ENCODE data around the gene HNF1A.

DNA sequence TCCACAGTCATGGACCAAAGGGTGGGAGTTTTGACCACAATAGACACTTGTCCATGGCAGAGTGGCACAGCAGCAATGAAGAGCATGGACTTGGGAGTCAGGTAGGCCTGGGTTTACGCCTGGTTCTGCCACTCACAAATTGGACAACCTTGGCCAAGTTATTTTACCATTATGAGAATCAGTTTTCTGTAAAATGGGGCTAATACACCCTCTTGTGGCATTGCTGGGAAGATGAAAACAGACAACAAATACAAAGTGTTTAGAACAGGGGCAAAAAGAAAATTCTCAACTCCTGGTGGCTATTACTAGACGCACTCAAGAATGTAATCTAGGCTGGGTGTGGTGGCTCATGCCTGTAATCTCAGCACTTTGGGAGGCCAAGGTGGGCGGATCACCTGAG, 35.4 kb downstream of the HNF1A start:
- TF ChIP-seq, protein P1, sequence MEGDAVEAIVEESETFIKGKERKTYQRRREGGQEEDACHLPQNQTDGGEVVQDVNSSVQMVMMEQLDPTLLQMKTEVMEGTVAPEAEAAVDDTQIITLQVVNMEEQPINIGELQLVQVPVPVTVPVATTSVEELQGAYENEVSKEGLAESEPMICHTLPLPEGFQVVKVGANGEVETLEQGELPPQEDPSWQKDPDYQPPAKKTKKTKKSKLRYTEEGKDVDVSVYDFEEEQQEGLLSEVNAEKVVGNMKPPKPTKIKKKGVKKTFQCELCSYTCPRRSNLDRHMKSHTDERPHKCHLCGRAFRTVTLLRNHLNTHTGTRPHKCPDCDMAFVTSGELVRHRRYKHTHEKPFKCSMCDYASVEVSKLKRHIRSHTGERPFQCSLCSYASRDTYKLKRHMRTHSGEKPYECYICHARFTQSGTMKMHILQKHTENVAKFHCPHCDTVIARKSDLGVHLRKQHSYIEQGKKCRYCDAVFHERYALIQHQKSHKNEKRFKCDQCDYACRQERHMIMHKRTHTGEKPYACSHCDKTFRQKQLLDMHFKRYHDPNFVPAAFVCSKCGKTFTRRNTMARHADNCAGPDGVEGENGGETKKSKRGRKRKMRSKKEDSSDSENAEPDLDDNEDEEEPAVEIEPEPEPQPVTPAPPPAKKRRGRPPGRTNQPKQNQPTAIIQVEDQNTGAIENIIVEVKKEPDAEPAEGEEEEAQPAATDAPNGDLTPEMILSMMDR (IDR thresholded peaks at IDR 0.05; ENCODE audit: poor library complexity, severe bottlenecking): peak; percentile 26
- TF ChIP-seq POLR2AphosphoS5 (IDR thresholded peaks at IDR 0.05) (no peak), EZH2 (IDR thresholded peaks at IDR 0.05; ENCODE audit: borderline replicate concordance, insufficient read depth, low read length, poor library complexity, severe bottlenecking) (no peak), TAF1 (IDR thresholded peaks at IDR 0.05; ENCODE audit: low read depth) (no peak), EP300 (conservative IDR thresholded peaks at IDR 0.05; ENCODE audit: poor library complexity, severe bottlenecking) (no peak), MXI1 (conservative IDR thresholded peaks at IDR 0.05; ENCODE audit: poor library complexity, severe bottlenecking) (no peak), RAD21 (conservative IDR thresholded peaks at IDR 0.05) (no peak)
- TF ChIP-seq, protein P2, sequence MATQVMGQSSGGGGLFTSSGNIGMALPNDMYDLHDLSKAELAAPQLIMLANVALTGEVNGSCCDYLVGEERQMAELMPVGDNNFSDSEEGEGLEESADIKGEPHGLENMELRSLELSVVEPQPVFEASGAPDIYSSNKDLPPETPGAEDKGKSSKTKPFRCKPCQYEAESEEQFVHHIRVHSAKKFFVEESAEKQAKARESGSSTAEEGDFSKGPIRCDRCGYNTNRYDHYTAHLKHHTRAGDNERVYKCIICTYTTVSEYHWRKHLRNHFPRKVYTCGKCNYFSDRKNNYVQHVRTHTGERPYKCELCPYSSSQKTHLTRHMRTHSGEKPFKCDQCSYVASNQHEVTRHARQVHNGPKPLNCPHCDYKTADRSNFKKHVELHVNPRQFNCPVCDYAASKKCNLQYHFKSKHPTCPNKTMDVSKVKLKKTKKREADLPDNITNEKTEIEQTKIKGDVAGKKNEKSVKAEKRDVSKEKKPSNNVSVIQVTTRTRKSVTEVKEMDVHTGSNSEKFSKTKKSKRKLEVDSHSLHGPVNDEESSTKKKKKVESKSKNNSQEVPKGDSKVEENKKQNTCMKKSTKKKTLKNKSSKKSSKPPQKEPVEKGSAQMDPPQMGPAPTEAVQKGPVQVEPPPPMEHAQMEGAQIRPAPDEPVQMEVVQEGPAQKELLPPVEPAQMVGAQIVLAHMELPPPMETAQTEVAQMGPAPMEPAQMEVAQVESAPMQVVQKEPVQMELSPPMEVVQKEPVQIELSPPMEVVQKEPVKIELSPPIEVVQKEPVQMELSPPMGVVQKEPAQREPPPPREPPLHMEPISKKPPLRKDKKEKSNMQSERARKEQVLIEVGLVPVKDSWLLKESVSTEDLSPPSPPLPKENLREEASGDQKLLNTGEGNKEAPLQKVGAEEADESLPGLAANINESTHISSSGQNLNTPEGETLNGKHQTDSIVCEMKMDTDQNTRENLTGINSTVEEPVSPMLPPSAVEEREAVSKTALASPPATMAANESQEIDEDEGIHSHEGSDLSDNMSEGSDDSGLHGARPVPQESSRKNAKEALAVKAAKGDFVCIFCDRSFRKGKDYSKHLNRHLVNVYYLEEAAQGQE (IDR thresholded peaks at IDR 0.05; ENCODE audit: borderline replicate concordance): no peak
